HG03439 (cell line): Measurements from ENCODE around the gene SLCO4C1.

Experiments used
- ATAC-seq: cut with Tn5 transposase; IDR thresholded peaks from one replicate; pipeline ENCODE4 v1.9.1; 2021; ENCODE audit warnings: mild to moderate bottlenecking, moderate library complexity; ENCODE audit not compliant: unreplicated experiment

The SLCO4C1 gene

DNA sequence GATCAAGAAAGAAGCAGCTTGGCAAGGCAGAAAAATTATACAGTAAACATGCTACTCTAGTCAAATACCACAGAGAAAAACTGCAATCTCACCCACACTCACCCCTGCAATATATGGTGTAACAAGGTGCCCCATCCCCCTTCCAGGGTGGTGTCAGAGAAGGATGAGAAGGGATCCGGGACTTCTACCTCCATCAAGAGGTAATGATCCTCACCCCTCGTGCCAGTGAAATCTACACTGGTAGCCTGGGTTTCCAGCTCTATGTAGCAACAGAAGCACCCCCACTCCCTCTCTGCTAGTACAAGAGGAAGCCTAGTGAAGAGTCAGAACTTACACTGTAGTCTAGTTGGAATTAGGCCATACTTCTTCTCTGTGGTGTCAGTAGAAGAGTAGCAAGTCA, 18.9 kb downstream of the SLCO4C1 start:
- no peak for ATAC-seq

DNA sequence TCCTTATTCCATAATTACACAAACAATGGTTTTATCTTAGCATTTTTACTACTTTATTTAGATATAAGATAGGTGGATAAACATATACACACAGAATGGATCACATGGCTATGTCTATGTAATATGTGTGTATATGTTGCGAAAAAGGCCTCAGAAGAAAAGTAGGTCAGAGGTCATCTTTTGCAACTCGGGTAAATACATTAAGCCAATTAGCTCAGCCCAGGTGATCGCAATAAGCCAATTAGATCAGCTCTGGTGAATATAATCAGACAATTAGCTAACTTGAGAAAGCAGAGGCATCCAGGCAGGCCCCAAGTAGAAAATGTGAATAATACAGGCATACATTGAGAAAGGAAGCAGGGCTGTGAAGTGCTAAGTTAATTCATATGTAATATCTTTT, 24.3 kb downstream of the SLCO4C1 start:
- no peak for ATAC-seq

DNA sequence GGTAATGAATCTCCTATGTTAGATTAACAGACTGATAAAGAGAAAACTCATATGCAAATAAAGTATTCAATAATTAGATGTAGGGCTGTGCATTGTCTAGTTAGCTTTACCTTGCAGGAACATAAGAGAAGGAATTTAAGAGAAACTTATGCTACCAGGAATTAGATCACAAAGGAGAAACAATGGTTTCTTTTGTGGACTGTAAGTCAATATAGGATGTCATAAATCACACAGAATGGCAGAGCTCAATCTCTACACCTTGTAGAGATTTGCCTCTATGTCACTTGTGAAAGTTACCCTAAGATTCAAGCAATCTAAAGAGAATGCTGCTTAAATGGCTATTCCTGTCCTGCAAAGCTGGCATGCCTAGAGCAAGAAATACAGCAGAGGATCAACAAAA, 26.0 kb downstream of the SLCO4C1 start:
- ATAC-seq: no peak

DNA sequence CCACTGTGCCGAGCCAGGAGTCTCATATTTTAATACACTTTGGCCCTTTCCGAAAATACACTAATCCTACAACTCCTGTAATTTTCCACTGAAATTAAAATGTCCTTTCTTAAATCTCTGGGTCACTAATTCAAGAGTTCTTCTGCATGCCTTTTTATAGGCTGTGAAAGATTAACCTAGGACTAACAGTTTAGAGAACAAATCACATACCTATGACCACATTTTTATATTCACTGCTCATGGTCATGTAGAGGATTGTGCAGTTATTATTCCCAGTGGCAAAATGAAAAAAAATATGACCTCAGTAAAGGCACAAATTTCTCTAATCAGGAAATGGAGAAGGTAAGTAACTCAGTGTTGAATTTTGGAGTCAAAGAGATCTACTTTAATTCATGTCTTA, 33.4 kb downstream of the SLCO4C1 start:
- no peak for ATAC-seq

DNA sequence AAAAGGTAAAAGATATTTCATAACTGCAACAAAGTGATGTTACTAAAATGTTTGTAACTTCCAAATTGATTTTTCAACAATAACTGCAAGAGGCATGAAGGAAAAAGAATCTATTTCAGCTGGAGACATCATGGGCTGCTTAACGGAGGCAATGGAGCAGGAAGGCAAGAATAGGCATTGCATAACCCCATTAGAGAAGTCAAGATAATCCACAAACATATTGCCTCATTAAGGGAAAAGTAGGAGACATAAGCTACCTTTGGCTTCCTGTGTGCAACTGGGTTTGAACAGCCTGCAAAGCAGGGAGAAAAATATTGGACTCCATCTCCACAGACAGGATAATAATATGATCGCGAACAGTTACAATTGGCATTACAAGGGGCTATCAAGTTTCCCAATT, 46.7 kb downstream of the SLCO4C1 start:
- ATAC-seq: no peak

DNA sequence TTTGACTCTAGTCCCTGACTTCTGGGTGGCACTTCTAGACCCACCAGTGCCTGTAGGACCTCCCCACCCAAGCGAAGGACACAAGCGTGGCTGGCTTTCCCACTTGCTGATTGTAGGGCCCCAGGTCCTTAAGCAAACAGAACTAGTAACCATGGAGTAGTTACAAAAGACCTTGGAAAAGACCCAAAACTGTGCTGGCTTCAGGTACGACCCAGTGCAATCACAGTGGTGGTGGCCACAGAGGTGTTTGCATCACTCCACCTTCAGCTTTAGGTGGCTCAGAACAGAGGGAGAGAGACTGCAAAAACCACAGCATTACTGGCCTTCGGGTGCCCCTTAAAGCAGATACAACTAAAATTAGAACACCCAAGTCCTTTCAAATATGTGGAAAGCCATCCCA, 52.9 kb downstream of the SLCO4C1 start:
- ATAC-seq: no peak

DNA sequence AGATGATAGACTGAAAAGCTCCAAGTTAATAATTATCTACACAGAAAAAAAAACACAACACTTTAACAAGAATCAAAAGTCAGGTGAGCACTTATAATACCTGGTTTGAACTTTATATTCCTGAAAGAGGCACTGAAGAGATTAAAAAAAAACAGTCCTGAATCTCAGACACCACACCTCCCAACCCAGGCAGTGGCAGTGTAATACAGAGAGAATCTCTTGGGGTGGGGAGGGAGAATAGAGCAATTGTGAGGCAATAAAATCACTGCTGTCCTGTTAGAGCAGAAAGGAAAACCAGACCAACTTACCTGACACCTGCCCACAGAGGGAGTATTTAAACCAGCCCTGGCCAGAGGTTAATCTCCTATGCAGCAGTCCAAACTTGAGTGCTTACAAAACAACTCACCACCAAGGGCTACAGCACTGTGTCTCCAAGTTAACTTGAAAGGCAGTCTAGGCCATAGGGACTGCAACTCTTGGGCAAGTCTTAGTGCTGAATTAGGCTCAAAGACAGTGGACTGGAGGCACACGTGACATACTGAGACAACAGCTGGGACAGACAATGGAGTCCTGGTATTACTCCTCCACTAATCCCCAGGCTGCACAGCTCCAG, 54.2 kb downstream of the SLCO4C1 start:
- ATAC-seq: no peak

DNA sequence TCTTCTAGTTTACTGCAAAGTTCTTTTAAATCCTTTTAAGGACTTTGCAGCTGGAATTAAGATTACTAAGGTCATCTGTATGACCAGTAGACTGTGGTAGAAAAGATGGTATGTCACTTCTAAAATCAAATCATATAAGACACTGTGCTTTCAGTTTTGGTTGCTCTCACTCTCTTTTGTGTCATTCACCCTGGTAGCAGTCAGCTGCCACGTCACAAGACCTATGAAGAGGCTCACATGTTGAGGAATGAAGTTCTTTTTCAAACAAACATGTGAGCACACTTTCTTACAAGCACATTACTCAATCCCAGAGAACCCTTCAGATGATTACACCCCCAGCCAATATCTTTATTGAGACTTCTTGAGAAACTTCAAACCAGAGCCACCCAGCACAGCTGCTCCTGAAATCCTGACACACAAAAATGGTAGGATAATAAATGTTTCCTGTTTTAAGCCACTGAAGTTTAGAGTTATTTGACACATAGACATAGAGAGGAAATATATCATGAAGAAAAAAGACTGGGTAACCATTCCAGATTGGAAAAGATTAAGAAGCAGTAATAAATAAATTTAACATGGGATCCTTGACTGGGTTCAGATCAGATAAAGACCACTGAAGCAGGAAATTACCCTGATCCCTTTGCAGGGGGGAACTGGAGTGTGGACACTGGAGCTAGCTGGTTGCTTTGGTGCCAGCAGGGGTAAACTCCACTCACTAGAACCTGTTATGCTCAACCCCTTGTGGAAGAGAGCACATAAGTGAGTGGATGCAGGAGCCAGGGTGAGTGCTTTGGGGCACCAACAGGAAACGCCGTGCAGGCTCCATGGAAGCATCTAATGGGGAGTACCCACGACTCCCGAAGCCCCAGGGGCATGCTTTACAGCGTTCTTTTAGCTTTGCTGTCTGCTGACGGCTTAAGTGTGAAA, 64.1 kb downstream of the SLCO4C1 start:
- ATAC-seq: peak; percentile 81

DNA sequence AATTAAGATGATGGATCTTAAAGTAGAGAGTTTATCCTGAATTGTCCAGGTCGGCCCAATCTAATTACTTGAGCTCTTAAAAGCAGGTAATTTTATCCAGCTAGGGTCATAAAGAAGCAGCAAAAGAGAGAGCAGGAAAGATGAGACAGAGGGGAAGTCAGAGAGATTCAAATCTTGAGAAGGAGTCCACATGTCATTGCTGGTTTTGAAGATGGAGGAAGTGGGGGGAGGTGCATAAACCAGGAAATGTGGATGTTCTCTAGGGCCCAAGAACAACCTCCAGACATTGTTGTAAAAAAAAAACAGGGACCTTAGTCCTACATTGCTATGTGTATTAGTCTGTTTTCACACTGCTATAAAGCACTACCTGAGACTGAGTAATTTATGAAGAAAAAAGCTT, 66.4 kb downstream of the SLCO4C1 start:
- no peak for ATAC-seq

DNA sequence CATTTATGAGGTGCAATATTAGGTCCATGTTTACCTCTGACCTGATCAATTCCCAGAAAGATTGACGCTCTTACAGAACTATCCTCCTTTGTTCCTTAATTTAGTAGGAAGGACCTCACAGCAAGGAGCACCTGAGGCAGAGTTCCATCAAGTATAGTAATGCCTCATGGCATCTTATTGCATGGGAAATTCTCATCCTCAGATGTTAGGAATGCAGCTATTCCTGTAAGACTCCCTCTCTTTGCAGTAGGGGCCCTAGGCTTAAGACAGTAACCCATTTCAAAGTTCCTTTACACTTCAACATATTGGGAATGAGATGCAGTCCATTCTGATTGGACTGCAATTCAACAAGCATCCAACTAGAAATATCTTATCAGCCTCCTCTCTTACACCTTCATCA, 69.8 kb downstream of the SLCO4C1 start:
- ATAC-seq: no peak

DNA sequence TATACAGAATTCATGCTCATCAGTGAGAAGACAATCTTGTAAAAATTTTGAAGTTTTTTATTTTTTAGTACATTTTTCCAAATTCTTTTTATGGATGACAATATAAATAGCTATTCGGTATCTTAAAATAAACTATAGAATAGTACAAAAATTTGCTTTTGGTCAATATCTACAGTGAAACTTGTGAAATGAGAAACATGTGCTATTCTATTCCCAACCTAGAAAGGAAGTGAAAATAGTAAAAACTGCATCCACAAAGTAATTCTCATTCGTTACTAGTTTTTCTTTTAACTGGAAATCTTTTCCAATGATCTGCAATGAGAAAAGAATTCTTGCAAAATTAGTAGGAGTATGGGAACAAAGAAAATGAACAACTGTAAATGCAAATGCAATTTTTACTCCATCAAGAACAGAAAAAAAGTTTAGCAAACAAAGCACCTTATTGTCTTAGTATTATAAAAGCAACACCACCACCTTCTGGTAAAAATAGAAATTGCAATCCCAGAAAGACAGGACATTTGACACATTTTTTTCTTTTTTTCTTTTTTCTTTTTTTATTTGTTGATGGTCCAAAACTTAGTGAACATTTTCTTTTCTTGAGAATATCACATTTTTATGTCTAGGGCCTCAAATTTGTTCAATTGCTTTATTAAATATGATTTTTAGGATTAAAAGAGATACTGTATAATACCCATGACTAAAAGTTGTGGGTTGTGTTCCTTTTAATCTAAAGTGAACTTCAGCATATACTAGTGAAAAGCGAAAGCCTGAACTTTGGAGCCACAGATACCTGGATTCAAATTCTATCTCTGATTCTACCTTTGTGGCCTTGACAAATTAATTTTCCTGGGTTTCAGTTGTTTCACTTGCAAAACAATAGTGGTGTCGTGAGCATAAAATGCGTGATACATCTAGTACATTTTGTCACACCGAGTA, 72.3 kb downstream of the SLCO4C1 start:
- no peak for ATAC-seq

DNA sequence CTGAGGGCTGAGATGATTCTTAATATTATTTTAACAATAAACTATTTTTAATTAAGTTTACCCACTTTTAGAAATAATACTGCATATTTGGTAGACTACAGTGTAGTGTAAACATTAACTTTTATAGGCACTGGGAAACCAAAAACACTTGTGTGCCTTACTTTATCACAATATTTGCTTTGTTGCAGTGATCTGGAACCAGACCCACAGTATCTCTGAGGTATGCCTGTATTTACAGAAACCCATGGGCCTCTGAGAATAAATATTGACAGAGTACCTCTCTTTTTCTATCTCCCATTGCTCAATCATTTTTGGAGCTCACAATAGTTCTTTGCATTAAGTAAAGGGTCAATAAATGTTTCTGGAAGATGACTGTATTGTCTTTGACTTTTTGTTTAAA, 73.3 kb downstream of the SLCO4C1 start:
- no peak for ATAC-seq

DNA sequence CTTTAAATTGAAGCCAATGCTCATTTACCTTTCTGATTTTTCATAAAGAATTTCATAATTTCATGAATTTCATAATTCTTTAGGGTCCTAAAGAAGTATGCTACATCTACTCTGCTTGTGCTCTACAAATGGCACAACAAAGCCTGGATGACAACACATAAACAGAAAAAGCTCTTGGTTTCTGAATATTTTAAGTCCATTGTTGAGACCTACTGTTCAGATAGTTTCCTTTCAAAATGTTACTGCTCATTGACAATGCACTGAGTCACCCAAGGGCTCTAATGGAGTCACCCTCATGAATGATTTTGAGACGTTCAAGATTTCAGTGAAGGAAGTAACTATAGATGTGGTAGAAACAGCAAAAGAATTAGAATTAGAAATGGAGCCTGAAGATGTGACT, 74.1 kb downstream of the SLCO4C1 start:
- ATAC-seq: no peak

DNA sequence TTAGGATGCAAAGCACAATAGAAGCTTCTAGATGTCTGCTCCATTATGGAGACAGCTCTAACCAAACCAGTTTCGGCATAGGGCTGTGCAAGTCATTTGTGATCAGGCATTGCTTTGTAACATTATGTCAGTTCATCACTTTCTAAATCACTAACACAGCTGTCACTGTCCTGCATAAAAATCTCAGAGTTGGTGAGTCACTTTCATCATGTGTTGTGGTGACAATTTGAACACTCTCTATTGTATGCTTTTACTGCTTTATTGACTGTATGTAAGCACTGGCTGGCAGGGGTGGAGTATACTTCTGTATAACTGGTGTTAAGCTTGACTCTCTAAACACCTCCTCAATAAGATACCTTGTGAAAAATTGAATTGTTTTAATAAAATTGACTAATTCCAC, 77.9 kb downstream of the SLCO4C1 start:
- no peak for ATAC-seq

DNA sequence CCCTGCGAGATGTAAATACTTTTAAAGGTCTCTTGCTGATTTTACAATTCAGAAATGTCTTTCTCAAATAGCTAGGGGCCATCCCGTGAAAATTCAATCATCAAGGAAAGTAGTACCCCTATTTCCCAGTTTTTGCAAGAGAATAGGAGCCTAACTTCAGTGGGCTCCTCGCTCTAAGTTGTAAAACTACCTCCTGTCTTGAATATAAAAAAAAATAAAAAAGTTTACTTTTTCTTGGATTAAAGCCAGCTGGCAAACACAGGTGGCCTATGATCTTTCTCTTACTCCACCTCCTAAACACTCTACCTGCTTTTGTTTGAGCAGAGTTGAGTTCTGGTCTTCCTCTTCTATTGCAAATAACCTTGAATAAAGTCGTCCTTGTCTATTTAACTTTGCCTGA, 79.4 kb downstream of the SLCO4C1 start:
- ATAC-seq: no peak

DNA sequence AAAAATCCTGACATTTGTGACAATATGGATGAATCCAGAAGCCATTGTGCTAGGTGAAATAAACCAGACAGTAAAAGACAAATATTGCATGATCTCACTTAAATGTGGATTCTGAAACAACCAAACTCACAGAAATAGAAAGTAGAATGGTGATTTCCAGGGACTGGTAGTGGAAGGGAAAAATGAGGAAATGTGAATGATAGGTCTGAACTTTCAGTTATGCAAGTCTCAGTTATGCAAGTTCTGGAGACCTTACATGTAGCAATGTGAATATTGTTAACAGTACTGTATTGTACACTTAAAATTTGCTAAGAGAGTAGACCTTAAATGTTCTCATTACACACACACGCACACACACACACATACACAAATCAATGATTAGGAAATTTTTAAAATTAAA, 84.9 kb downstream of the SLCO4C1 start:
- no peak for ATAC-seq

DNA sequence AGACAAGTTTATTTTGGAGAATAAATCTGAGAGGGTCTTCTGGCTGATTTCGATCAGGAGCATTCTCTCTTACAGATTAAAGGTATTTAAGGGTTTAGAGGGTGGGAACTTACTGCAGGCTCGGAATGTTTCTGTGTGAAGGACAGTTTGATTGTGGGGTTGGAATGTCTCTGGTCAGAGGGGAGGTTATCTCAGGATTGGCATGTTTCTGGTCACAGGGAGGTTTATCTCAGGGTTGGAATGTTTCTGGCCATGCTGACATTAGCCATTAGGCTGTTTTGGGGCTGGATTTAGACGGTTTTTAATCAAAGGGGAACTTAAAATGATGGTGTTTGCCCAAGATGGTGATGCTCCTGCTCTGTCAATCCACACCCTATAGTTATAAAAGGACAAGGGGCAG, 95.2 kb downstream of the SLCO4C1 start:
- ATAC-seq: no peak

DNA sequence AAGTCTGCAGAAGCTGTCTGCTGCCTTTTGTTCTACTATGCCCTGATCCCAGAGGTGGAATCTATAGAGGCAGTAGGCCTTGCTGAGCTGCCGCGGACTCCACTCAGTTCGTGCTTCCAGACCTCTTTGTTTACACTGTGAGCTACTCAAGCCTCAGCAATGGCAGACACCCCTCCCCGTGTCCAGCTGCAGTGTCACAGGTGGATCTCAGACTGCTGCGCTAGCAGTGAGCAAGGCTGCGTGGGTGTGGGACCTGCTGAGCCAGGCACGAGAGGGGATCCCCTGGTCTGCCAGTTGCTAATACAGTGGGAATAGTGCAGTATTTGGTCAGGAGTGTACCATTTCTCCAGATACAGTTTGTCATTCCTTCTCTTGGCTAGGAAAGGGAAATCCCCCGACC, 99.6 kb downstream of the SLCO4C1 start:
- ATAC-seq: no peak
